GM12878 (cell line): ENCODE data around the gene NEGR1.

Experiments used
- ASH2L ChIP-seq: fragments of 300-600, 200-600 bp; sonication (generic); IDR thresholded peaks from 2 replicates; pipeline ENCODE4 v1.6.1; 2017; ENCODE audit warnings: low read depth, mild to moderate bottlenecking, borderline replicate concordance
- BHLHE40 ChIP-seq, 2 experiments: fragments of 450-650 bp in 1 of 2; IDR thresholded peaks; 2 replicates each; pipeline ENCODE4 v1.6.1; 2011 to 2017; ENCODE audit warnings: low read depth in 2 of 2, borderline replicate concordance in 1 of 2, improper control_type of control experiment in 1 of 2, low read length in 1 of 2, mild to moderate bottlenecking in 1 of 2
- LARP7 ChIP-seq: fragments of 450-650 bp; IDR thresholded peaks from 2 replicates; pipeline ENCODE4 v1.6.1; 2017; ENCODE audit warnings: mild to moderate bottlenecking
- NBN ChIP-seq: fragments of 450-650 bp; IDR thresholded peaks from 2 replicates; pipeline ENCODE4 v1.6.1; 2016
- POLR2A ChIP-seq: IDR thresholded peaks from 2 replicates; pipeline ENCODE4 v1.6.1; 2011; ENCODE audit warnings: low read depth, mild to moderate bottlenecking, low read length
- POLR2AphosphoS5 ChIP-seq: IDR thresholded peaks from 2 replicates; pipeline ENCODE4 v1.6.1; 2011; ENCODE audit warnings: mild to moderate bottlenecking, low read length, inconsistent platforms
- TF ChIP-seq, protein P1 (sequence below): IDR thresholded peaks from 2 replicates; pipeline ENCODE4 v1.6.1; 2012; ENCODE audit warnings: improper control_type of control experiment, low read depth, low read length; ENCODE audit not compliant: insufficient replicate concordance
- TF ChIP-seq, protein P2 (sequence below): IDR thresholded peaks from 2 replicates; pipeline ENCODE4 v1.6.1; 2011; ENCODE audit warnings: low read depth, low read length, improper control_type of control experiment, borderline replicate concordance
- TF ChIP-seq, protein P3 (sequence below), 3 experiments: IDR thresholded peaks in 2 of 3; conservative IDR thresholded peaks in 1 of 3; 2 replicates each; pipeline ENCODE4 v1.5.1; 2011; ENCODE audit warnings: low read depth in 3 of 3, low read length in 3 of 3, mild to moderate bottlenecking in 3 of 3, control low read depth in 2 of 3, moderate library complexity in 2 of 3, inconsistent platforms in 1 of 3, mixed read lengths in 1 of 3; ENCODE audit not compliant: control insufficient read depth in 2 of 3, insufficient read depth in 1 of 3; ENCODE audit errors: extremely low read depth in 1 of 3
- TF ChIP-seq, protein P4 (sequence below): fragments of 450-650 bp; IDR thresholded peaks from 2 replicates; pipeline ENCODE4 v1.6.1; 2016; ENCODE audit warnings: mild to moderate bottlenecking

DNA sequence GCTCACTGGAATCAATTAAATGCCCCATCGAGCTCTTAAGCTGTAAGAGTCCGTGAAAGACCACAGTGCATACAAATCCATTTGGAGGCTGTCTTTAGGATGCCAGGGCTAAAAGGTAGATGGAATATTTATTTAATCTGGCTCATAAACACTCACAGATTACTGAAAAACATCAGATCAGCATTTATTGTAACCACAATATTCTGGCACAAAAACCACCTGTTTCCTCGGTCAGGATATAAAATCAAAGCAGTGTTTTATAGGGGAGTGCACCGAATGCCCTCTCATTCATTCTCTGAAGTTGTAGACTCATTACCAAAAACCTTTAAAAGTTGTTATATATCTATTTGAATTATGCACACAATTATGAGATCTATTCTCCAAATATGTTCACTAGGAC is 500.9 kb downstream of the NEGR1 start:
- TF ChIP-seq POLR2AphosphoS5 (no peak), ASH2L (no peak), POLR2A (no peak), NBN (no peak), BHLHE40 (IDR thresholded peaks at IDR 0.05; ENCODE audit: borderline replicate concordance in 1 of 2, low read depth in 2 of 2, low read length in 1 of 2) (no peak), LARP7 (no peak)
- TF ChIP-seq, protein P1, sequence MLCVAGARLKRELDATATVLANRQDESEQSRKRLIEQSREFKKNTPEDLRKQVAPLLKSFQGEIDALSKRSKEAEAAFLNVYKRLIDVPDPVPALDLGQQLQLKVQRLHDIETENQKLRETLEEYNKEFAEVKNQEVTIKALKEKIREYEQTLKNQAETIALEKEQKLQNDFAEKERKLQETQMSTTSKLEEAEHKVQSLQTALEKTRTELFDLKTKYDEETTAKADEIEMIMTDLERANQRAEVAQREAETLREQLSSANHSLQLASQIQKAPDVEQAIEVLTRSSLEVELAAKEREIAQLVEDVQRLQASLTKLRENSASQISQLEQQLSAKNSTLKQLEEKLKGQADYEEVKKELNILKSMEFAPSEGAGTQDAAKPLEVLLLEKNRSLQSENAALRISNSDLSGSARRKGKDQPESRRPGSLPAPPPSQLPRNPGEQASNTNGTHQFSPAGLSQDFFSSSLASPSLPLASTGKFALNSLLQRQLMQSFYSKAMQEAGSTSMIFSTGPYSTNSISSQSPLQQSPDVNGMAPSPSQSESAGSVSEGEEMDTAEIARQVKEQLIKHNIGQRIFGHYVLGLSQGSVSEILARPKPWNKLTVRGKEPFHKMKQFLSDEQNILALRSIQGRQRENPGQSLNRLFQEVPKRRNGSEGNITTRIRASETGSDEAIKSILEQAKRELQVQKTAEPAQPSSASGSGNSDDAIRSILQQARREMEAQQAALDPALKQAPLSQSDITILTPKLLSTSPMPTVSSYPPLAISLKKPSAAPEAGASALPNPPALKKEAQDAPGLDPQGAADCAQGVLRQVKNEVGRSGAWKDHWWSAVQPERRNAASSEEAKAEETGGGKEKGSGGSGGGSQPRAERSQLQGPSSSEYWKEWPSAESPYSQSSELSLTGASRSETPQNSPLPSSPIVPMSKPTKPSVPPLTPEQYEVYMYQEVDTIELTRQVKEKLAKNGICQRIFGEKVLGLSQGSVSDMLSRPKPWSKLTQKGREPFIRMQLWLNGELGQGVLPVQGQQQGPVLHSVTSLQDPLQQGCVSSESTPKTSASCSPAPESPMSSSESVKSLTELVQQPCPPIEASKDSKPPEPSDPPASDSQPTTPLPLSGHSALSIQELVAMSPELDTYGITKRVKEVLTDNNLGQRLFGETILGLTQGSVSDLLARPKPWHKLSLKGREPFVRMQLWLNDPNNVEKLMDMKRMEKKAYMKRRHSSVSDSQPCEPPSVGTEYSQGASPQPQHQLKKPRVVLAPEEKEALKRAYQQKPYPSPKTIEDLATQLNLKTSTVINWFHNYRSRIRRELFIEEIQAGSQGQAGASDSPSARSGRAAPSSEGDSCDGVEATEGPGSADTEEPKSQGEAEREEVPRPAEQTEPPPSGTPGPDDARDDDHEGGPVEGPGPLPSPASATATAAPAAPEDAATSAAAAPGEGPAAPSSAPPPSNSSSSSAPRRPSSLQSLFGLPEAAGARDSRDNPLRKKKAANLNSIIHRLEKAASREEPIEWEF, result no peak
- TF ChIP-seq, protein P2, sequence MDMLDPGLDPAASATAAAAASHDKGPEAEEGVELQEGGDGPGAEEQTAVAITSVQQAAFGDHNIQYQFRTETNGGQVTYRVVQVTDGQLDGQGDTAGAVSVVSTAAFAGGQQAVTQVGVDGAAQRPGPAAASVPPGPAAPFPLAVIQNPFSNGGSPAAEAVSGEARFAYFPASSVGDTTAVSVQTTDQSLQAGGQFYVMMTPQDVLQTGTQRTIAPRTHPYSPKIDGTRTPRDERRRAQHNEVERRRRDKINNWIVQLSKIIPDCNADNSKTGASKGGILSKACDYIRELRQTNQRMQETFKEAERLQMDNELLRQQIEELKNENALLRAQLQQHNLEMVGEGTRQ, result no peak
- TF ChIP-seq, protein P3, sequence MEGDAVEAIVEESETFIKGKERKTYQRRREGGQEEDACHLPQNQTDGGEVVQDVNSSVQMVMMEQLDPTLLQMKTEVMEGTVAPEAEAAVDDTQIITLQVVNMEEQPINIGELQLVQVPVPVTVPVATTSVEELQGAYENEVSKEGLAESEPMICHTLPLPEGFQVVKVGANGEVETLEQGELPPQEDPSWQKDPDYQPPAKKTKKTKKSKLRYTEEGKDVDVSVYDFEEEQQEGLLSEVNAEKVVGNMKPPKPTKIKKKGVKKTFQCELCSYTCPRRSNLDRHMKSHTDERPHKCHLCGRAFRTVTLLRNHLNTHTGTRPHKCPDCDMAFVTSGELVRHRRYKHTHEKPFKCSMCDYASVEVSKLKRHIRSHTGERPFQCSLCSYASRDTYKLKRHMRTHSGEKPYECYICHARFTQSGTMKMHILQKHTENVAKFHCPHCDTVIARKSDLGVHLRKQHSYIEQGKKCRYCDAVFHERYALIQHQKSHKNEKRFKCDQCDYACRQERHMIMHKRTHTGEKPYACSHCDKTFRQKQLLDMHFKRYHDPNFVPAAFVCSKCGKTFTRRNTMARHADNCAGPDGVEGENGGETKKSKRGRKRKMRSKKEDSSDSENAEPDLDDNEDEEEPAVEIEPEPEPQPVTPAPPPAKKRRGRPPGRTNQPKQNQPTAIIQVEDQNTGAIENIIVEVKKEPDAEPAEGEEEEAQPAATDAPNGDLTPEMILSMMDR (IDR thresholded peaks at IDR 0.05 in 2 of 3, conservative IDR thresholded peaks at IDR 0.05 in 1 of 3; ENCODE audit: control insufficient read depth in 2 of 3, extremely low read depth in 1 of 3, insufficient read depth in 1 of 3, low read depth in 3 of 3, low read length in 3 of 3), result no peak
- TF ChIP-seq, protein P4, sequence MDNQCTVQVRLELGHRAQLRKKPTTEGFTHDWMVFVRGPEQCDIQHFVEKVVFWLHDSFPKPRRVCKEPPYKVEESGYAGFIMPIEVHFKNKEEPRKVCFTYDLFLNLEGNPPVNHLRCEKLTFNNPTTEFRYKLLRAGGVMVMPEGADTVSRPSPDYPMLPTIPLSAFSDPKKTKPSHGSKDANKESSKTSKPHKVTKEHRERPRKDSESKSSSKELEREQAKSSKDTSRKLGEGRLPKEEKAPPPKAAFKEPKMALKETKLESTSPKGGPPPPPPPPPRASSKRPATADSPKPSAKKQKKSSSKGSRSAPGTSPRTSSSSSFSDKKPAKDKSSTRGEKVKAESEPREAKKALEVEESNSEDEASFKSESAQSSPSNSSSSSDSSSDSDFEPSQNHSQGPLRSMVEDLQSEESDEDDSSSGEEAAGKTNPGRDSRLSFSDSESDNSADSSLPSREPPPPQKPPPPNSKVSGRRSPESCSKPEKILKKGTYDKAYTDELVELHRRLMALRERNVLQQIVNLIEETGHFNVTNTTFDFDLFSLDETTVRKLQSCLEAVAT, result no peak
